GM19395 (cell line): Measurements from ENCODE around the gene KIZ.

Experiments
- ATAC-seq: cut with Tn5 transposase; IDR thresholded peaks from one replicate; pipeline ENCODE4 v1.9.1; 2021; ENCODE audit warnings: mild to moderate bottlenecking, moderate library complexity; ENCODE audit not compliant: unreplicated experiment

The KIZ gene

DNA sequence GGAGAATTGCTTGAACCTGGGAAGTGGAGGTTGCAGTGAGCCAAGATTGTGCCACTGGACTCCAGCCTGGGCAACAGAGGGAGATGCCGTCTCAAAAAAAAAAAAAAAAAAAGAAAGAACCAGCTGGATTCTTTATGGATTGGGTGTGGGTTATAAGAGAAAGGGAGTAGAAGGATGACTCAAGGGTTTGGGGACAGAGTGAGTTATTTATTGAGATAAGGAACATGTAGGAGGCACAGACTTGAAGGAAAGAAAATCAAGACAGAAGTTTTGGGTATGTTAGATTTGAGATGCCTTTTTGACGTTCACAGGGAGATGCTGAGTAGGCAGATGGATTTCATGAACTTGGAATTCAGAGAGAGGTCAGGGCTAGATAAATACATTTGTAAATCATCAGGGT, 47.6 kb downstream of the KIZ start:
- no peak for ATAC-seq

DNA sequence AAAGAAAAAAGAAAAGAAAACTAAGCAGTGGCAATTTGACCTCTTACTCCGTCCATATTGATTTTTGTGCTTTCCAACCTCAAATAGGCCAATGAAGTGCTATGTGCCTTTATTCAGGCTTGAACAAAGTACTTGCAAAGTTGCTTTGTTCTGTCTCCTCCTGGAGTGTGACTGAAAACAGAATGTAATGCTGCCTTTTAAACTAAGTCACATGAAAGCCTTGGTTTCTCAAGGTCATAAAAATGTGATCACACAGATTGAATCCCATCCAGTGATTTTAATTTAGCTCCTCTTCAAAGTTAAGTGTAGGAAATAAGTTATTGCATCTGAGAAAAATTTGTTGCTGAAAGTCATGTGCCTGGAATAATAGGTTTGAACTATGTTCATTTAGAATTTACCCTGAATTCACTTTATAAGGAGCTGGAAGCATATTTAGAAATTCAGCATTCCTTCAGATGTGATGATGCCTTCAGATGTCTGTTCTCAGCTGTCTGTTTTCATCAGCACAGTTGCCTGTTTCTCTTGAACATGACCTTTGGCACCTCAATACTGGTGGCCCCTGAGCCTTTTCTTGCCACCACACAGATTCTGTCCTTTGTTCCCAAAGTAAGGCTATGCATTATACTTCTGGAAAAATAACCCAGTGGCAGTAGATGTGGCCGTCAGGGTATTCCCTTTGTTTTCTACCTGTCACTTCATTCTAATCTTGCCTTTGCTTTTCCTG, 48.8 kb downstream of the KIZ start:
- ATAC-seq, result no peak

DNA sequence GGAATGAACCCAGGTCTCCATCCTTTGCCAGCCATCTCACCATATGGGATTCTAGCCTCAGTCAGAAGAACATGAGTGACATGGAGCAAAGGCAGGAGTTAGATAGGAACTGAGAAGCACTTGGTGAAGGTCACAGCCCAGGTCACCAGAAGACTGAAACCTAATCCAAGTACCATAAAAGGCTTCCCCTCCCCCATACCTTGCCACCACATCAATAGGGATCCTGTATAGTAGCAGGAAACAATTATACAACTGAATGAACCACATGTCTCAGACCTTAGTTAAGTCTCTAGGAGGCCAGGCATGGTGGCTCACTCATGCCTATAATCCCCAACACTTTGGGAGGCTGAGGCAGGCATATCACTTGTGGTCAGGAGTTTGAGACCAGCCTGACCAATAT, 49.6 kb downstream of the KIZ start:
- ATAC-seq, result no peak

DNA sequence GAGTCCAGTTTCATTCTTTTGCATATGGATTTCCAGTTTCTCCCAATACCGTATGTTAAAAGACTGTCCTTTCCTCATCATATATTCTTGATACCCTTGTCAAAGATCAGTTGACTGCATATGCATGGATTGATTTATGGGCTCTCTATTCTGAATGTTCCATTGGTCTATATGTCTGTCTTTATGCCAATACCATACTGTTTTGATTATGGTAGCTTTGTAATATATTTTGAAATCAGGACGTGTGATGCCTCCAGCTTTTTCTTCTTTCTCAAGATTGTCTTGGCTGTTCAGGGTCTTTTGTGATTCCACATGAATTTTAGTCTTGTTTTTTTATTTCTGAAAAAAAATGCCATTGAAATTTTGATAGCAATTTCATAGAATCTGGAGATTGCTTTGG, 51.9 kb downstream of the KIZ start:
- ATAC-seq, result no peak

DNA sequence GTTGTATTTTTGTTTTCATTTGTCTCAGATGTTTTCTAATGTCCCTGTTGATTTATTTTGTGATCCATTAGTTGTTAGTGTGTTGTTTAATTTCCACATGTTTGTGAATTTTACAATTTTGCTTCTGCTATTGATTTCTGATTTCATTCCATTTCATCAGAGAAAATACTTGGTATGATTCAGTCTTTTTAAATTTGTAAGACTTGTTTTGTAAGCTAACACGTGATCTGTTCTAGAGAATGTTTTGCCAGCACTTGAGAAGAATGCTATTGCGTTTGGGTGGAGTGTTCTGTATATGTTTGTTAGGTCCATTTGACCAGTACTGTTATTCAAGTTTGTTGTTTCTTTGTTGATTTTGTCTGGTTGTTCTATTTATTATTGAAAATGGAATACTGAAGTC, 53.9 kb downstream of the KIZ start:
- no peak for ATAC-seq

DNA sequence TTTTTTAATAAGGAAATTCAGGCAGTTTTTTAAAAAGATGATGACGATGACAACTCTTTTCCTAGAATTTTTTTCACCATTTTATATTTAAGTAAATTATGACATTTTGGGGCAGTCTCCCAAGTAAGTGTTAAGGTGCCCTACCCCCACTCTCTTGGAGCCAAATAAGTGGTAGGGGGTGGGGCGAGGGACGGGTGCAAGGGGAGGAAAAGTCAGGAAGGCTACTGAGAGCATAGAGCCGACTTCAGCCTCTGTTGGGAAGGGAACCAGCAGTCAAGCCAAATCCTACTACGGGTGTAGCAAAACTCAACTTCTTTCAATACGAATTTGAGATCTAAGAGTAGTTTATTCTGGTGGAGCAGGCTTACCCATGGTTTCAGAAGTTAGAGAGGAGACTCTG, 54.4 kb downstream of the KIZ start:
- ATAC-seq, result no peak

DNA sequence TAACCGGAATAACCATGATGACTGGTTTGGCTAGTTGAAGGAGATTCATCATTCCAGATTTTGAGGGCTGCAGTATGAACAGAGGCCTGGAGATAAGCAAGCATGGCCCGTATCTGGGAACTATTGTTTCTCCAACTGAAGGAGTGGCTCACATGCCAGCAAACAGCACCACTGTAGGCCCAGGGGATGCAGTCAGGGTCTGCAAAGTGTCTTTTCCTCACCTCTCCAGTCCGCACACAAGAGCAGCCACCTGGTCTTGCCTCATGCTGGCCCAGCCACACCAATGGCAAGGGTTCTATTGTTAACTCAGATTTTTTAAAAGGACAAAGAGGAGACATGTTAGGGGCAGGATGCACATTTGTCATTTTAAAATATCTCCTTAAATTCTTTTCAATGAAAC, 55.1 kb downstream of the KIZ start:
- ATAC-seq, result no peak

DNA sequence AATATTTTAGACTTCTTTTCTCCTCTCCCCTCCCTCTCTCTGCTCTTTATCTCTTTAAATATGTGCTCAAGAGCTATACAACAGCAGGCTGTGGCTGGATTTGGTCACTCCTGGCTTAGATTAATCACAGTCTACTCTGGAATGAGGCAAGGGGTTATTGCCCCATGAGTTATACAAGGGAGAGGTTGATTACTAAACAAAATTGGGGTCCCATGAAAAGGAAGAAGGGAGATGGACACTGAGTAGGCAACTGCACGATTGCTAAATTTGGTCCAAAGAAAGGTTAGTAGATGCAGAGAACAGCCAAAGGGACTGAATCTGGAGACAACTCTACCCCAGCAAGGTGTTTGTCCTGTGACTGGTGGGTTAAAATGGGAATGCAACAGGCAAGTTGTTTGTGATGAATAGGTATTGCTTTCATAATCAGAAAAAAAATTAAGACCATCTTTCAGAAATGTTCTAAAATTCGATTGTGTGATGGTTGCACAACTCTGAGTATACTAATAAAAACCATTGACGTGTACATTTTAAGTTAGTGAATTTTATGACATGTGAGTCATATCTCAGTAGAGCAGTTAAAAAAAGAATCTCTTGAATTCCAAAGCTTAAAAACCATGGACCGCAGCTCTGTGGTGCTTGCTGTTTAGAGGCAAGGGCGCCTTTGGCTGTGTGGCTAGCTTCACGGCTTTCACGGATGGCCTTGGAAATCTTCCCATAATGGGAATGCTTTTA, 57.1 kb downstream of the KIZ start:
- ATAC-seq, result no peak

DNA sequence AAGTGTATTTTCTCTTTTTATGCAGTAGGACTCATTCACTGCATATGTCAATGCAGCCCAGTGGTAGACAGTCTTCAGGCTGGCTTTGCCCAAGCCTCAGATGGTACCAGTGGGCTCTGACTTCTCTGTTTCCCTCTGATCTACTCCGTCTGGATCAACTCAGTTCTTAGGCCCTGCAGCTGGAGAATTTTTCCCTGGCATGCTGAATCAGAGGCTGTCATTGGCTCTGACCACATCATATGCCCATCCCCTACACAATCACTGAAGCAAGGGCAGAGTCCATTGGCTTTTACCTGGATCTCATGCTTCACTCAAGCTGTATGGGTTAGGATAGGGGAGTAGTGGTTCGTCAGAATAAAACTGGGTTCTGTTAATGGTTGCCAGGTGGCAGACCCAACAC, 57.8 kb downstream of the KIZ start:
- ATAC-seq, result no peak

DNA sequence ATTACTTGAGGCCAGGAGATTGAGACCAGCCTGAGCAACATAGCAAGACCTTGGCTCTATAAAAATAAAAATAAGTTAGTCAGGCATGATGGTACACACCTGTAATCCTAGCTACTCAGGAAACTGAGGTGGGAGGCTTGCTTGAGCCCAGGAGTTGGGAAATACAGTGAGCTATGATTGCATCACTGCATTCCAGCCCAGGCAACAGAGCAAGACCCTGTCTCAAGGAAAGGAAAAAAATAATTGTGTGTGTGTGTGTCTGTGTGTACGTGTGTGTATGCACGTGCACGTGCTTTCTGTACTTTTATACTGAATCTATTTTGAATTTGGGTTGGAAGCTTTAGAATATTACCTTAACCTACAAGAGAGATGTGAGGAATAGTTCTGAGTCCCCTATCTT, 58.9 kb downstream of the KIZ start:
- no peak for ATAC-seq

DNA sequence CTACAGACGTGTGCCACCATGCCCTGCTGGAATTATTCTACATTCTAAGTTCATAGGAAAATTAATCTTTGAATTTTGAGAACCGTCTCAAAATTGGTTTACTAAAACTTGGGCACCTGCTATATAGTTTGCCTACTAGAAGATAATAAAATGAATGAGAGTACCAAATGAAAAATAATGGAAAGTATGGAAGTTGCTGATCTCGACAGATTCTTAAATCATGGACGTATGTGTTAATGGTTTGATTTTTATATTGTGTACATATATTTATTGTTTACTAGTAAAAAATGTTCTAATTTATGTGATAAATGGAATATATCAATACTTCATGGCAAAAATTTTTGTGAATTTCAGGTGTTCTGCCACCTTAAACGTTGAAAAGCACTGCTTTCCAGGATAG, 60.0 kb downstream of the KIZ start:
- ATAC-seq, result no peak

DNA sequence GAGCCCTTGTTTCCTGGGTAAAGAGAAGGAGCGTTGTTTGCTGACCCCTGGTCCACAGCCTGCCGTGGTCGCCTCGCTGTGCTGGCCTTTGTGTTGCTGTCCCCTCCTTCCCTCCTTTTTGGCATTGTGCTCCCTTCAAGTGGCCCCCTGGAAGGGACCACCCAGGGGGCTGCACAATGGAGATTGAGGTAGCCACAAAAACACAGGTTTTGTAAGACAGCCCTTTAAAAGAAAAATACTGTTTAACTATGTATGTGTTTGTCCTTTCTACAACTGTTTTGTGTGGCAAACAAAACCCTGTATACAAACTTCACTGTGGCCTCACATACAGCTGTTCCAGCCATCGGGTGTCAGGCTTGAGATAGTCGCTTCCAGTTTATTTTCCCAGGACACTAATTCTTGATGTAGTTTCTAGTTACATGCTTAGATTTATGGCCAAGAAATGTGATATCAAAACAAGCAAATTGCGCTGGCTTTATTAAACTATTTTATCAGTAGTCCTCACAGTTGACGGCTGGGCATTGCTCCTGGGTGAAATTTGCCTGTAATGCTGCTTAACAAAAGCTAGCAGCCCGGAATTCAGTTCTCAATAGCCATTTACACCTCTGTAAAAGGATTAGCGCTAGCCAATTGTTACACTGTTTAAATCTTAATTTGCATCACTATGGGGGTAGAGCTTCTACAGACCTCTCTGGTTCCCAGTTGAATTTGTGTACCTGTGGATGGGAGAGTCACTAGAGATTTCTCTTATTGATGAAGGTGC, 64.1 kb downstream of the KIZ start:
- no peak for ATAC-seq

DNA sequence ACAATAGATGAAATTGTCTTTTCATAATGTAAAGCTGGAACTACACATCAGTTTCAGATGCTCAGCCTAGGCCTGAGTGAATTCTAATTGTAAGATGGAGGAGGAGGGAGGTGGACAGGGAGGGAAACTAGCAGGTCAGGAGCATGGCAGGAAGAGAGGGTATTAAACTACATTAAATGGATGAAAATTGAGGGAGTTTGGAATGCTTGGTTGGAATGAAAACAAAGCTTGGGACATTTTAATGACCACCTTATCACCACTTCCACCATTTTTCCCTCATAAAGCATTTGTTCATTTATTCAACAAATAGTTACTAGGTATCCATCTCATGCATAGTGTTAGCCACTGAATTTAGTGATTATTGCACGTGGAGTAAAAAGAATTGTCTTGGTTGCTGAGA, 65.0 kb downstream of the KIZ start:
- ATAC-seq, result no peak

DNA sequence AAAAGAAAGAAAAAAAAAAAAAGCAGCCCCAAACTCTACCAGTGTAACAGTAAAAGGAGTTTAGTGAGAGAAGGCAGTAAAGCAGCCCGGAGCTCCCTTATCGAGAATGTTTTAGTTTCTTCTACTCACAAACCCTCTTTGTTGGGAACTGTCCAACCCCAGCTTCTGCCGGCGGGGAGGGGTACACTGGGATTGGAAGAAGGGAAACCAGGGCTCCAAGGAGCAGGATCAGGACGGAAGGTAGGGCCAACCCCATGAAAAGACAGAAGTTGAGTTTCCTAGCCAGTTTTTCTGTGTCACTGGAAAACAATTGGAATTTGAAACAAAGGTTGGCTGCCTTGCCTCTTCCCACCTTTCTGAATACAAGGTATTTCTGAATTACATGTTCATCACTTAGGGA, 66.0 kb downstream of the KIZ start:
- no peak for ATAC-seq

DNA sequence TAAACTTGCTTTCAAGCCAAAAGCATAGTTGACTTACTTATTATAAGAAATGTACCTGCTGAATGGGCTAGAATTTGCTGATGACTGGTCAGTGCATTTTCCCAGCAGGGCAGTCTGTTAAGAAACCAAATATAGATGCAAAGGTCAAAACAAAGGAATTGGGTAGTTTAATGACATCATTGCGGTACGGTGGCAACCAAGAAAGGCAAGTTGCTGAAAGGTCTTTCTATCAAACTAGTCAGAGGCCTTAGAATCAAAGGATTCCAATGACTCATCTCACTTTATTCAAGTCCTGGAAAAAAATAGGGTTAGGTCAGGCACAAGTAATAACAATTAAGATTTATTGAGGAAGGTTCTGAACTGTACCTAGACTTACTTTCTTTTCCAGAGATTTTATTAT, 76.4 kb downstream of the KIZ start:
- ATAC-seq, result no peak

DNA sequence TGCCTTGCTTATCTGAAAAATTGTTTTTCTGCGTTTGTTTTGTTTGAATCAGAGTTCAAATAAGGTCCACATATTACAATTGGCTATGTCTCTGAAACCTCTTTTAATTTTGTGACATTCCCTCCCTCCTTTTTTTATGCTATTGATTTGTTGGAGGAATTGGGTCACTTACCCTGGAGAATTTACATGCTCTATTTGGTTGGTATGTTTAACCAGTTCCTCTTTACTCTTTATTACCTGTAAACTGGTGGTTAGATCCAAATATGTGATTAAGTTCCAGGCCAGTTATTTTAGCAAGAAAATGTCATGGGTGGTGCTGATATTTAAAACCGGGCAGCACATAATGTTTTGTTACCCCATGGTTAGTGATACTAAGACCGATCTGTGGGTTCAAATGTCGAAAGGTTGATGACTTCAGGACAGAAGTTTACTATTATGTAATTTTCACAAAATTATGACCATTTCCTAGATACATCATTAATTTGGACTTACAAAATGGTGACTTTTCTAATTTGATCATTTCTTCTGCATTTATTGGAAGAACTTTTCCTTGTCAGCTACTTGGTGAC, 77.3 kb downstream of the KIZ start:
- ATAC-seq, result no peak

DNA sequence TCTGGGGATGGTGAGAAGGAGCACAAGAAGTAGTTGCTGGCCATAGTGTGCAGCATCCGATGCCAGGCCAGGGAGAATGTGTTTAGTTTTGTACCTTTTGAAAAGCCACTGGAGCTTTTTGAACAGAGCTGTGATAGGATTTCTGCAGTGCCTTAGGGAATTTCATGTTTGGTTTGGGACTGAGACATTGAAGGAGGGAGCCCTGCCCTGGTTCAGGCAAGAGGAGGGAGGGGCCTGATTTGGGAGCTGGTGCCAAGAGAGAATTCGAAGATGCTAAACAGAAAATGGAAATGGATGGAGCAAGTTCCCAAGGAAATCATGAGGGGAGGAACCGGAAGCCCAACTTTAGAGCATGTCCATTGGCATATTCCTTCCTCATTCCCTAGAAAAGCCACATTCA, 80.7 kb downstream of the KIZ start:
- ATAC-seq, result no peak

DNA sequence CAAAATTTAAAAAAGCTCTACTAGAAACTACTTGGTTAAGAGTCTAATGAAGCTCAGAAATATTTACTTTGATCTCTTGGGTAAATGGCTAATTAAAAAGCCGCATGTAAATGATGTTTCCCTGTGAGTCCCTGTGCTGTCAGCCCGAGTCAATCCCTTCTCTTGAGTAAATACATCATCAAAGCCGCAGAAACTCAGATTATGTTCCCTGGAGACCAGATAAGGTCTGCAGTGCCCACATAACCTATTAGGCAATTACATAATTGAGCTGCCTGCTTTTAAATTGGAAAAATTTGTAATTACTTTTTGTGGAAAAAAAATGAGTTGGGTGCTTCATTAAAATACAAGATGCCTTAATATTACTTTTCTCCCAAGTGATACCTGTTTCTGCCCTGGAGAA, 83.1 kb downstream of the KIZ start:
- no peak for ATAC-seq

DNA sequence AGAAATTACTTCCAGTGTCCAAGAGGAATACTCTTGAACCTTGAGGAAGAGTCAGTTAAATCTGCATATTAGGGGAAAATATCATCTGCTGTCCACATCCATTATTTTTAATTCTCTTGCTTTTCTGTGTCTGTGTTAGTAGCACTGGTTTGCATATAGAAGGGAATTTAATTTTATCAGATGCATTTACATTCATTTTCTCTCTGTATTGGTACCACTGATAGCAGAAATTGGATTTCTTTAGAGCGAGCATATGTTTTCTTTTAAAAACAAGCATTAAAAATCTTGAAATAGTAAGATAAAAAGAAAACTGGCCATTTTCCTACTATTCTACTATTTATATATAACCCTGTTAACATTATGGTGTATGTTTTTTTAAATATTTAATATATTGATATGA, 83.8 kb downstream of the KIZ start:
- ATAC-seq, result no peak

DNA sequence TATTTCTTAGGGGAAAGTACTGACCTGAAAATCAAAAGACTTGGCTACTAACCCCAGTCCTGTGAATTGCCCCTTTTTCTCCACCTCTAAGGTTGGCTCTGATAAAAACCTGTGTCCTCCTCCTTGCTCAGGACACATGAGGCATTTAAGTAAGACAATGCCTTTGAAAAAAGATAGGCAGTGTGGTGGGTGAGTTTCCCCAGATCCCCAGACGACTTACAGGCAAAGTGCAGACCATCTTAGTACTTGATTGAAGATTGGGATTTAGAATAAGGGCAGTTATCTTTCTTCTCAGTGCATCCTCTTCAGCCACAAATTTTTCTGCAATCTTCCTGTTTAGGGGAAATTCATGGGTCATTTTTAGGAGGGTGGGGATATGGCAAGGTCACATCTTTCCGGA, 87.8 kb downstream of the KIZ start:
- no peak for ATAC-seq

DNA sequence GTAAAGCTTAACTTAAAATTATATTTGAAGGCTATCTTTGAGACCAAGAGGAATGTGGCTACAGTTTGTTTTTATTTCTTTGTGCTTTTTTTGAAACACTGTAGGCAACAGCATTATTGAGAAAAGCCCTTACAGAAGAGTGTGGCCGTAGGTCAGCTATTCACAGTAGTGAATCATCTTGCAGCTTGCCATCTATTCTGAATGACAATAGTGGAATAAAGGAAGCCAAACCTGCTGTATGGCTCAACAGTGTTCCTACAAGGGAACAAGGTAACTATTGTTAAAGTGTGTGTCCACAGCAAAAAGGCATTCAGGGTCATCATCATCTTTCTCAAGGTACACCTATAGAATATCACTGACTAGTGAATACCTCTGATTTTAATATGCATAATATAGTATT, 88.5 kb downstream of the KIZ start:
- no peak for ATAC-seq

DNA sequence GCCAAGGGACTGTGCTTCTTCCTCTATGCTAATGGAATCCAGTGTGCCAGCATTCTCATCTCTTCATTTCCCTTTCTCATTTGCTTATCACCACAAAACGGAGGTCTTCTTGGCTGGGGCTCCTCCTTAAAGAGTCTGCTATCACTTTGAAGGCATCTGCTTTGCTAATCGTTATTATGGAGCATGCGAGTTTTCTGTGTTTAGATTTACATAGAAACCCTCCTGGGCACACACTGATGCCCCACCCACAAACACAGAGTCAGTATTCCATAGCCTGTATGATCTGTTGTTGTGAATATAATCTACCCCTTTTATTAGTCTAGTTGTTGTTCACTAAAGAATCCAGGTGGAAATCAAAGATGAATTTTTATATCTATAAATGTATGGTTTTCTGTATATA, 93.8 kb downstream of the KIZ start:
- ATAC-seq, result no peak
